IMR-90 (cell line): ENCODE measurements around the gene PODXL. TPM values are rescaled to one million over a fixed set of nuclear protein-coding genes. Genes with fewer than 3 reads are reported as not detected.

Experiments used
- ATAC-seq: fragments of 200-7000 bp; cut with Tn5 transposase; 2 replicates; pipeline ENCODE4 v1.9.1; 2020; ENCODE audit warnings: low read depth, mild to moderate bottlenecking, moderate library complexity
- BruUV-seq: library from RNA; stranded (reverse); fragments of 400-500 nt; replicated peaks from 2 replicates; lab custom pipeline; 2021; lab: Mats Ljungman, UMichigan
- CTCF ChIA-PET: fragments of 300-600 bp; formaldehyde crosslinking; extraction: SDS; loops from one replicate; lab custom pipeline; 2021; ENCODE audit warnings: antibody characterized with exemption; lab: Yijun Ruan, JAX
- POLR2A ChIA-PET: fragments of 300-600 bp; sonication (Branson Sonifier 250); formaldehyde crosslinking; loops from one replicate; lab custom pipeline; 2022; ENCODE audit warnings: antibody characterized with exemption; ENCODE audit not compliant: unreplicated experiment; lab: Charles Lee
- DNase-seq: peaks from one replicate; pipeline ENCODE4 v3.0.0; 2013
- H2AFZ ChIP-seq: replicated peaks from 2 replicates; pipeline ENCODE3; 2013; ENCODE audit warnings: low read length, mild to moderate bottlenecking; ENCODE audit not compliant: poor library complexity
- H2AK5ac ChIP-seq: 2 replicates; pipeline ENCODE4 v1.6.1; 2013; ENCODE audit warnings: low read depth, low read length, inconsistent platforms
- H2AK9ac ChIP-seq: replicated peaks from 2 replicates; pipeline ENCODE3; 2013; ENCODE audit warnings: mild to moderate bottlenecking, low read depth, low read length, moderate library complexity; ENCODE audit not compliant: poor library complexity
- H2BK120ac ChIP-seq: 2 replicates; pipeline ENCODE4 v1.6.1; 2013; ENCODE audit warnings: low read depth, low read length, inconsistent platforms
- H2BK15ac ChIP-seq: 3 replicates; pipeline ENCODE4 v1.6.1; 2013; ENCODE audit warnings: low read depth, low read length, inconsistent platforms
- H2BK20ac ChIP-seq: 2 replicates; pipeline ENCODE4 v1.6.1; 2013; ENCODE audit warnings: low read depth, mild to moderate bottlenecking, inconsistent platforms, low read length, moderate library complexity
- H2BK5ac ChIP-seq: 2 replicates; pipeline ENCODE4 v1.6.1; 2013; ENCODE audit warnings: mild to moderate bottlenecking, low read depth, low read length, inconsistent platforms; ENCODE audit not compliant: poor library complexity, severe bottlenecking
- H3K14ac ChIP-seq: replicated peaks from 2 replicates; pipeline ENCODE4 v1.6.1; 2013; ENCODE audit warnings: low read depth, low read length, inconsistent platforms
- H3K18ac ChIP-seq: 2 replicates; pipeline ENCODE4 v1.6.1; 2013; ENCODE audit warnings: low read depth, low read length, control low read depth
- H3K23ac ChIP-seq: 2 replicates; pipeline ENCODE4 v1.6.1; 2013; ENCODE audit warnings: low read depth, low read length, inconsistent platforms
- H3K27ac ChIP-seq: 2 replicates; pipeline ENCODE4 v1.5.1; 2013; ENCODE audit warnings: mild to moderate bottlenecking, control low read depth, low read length; ENCODE audit not compliant: insufficient read depth
- H3K27me3 ChIP-seq: 2 replicates; pipeline ENCODE4 v1.6.1; 2013; ENCODE audit warnings: low read length; ENCODE audit not compliant: control insufficient read depth, insufficient read depth
- H3K36me3 ChIP-seq: 2 replicates; pipeline ENCODE4 v1.6.1; 2013; ENCODE audit warnings: low read length, mixed read lengths; ENCODE audit not compliant: control insufficient read depth, insufficient read depth
- H3K4ac ChIP-seq: 2 replicates; pipeline ENCODE4 v1.6.1; 2013; ENCODE audit warnings: low read depth, low read length, inconsistent platforms
- H3K4me1 ChIP-seq: 2 replicates; pipeline ENCODE4 v1.6.1; 2013; ENCODE audit warnings: low read length, mixed read lengths; ENCODE audit not compliant: control insufficient read depth, insufficient read depth
- H3K4me2 ChIP-seq: 2 replicates; pipeline ENCODE4 v1.6.1; 2013; ENCODE audit warnings: low read depth, mild to moderate bottlenecking, control low read depth, low read length, moderate library complexity
- H3K4me3 ChIP-seq: 2 replicates; pipeline ENCODE4 v1.5.1; 2013; ENCODE audit warnings: low read depth, mild to moderate bottlenecking, control low read depth, low read length, moderate library complexity; ENCODE audit not compliant: insufficient read depth
- H3K56ac ChIP-seq: 2 replicates; pipeline ENCODE4 v1.6.1; 2013; ENCODE audit warnings: low read length, inconsistent platforms; ENCODE audit not compliant: insufficient read depth; ENCODE audit errors: extremely low read depth
- H3K79me1 ChIP-seq, 2 experiments: 2 replicates each; pipeline ENCODE4 v1.6.1; 2013; ENCODE audit warnings: low read length in 2 of 2, inconsistent platforms in 1 of 2, low read depth in 1 of 2
- H3K9ac ChIP-seq: 2 replicates; pipeline ENCODE4 v1.6.1; 2013; ENCODE audit warnings: low read depth, low read length, control low read depth
- H3K9me1 ChIP-seq: 2 replicates; pipeline ENCODE4 v1.6.1; 2013; ENCODE audit warnings: low read length, inconsistent platforms; ENCODE audit not compliant: insufficient read depth
- H3K9me3 ChIP-seq: 2 replicates; pipeline ENCODE4 v1.6.1; 2013; ENCODE audit warnings: low read length; ENCODE audit not compliant: control insufficient read depth, insufficient read depth
- H4K20me1 ChIP-seq: 2 replicates; pipeline ENCODE4 v1.6.1; 2013; ENCODE audit warnings: low read length, inconsistent platforms; ENCODE audit not compliant: insufficient read depth
- H4K5ac ChIP-seq: 2 replicates; pipeline ENCODE4 v1.6.1; 2013; ENCODE audit warnings: mild to moderate bottlenecking, low read depth, low read length, control low read depth
- H4K8ac ChIP-seq, 2 experiments: 2 replicates each; pipeline ENCODE4 v1.6.1; 2013; ENCODE audit warnings: low read depth in 2 of 2, low read length in 2 of 2, control low read depth in 1 of 2, inconsistent platforms in 1 of 2
- H4K91ac ChIP-seq: 2 replicates; pipeline ENCODE4 v1.6.1; 2013; ENCODE audit warnings: low read depth, low read length, inconsistent platforms; ENCODE audit not compliant: insufficient read depth
- BHLHE40 ChIP-seq: fragments of 150-350 bp; IDR thresholded peaks from 2 replicates; pipeline ENCODE4 v1.6.1; 2016; ENCODE audit warnings: mild to moderate bottlenecking, low read depth, low read length
- CEBPB ChIP-seq: IDR thresholded peaks from 2 replicates; pipeline ENCODE4 v1.6.1; 2012; ENCODE audit warnings: low read depth, low read length, improper control_type of control experiment
- CHD1 ChIP-seq: IDR thresholded peaks from 2 replicates; pipeline ENCODE4 v1.6.1; 2012; ENCODE audit warnings: low read depth, low read length, improper control_type of control experiment
- FOS ChIP-seq: fragments of 150-350 bp; IDR thresholded peaks from 2 replicates; pipeline ENCODE4 v1.6.1; 2016; ENCODE audit warnings: low read depth, low read length
- MAFK ChIP-seq: IDR thresholded peaks from 2 replicates; pipeline ENCODE4 v1.6.1; 2012; ENCODE audit warnings: low read depth, low read length, improper control_type of control experiment
- MAZ ChIP-seq: IDR thresholded peaks from 2 replicates; pipeline ENCODE4 v1.6.1; 2012; ENCODE audit warnings: low read depth, mild to moderate bottlenecking, low read length, improper control_type of control experiment, moderate library complexity, borderline replicate concordance
- MXI1 ChIP-seq: IDR thresholded peaks from 2 replicates; pipeline ENCODE4 v1.6.1; 2012; ENCODE audit warnings: low read depth, mild to moderate bottlenecking, low read length, moderate library complexity, borderline replicate concordance
- NFE2L2 ChIP-seq: fragments of 150-350 bp; IDR thresholded peaks from 2 replicates; pipeline ENCODE4 v1.6.1; 2016; ENCODE audit warnings: low read depth, mild to moderate bottlenecking, low read length
- POLR2A ChIP-seq: IDR thresholded peaks from 2 replicates; pipeline ENCODE4 v1.6.1; 2012; ENCODE audit warnings: mild to moderate bottlenecking, low read depth, low read length
- RAD21 ChIP-seq: IDR thresholded peaks from 2 replicates; pipeline ENCODE4 v1.6.1; 2012; ENCODE audit warnings: low read length, improper control_type of control experiment
- RCOR1 ChIP-seq: IDR thresholded peaks from 2 replicates; pipeline ENCODE4 v1.6.1; 2012; ENCODE audit warnings: mild to moderate bottlenecking, low read length, improper control_type of control experiment; ENCODE audit not compliant: insufficient replicate concordance
- SMC3 ChIP-seq: fragments of 150-350 bp; IDR thresholded peaks from 2 replicates; pipeline ENCODE4 v1.6.1; 2016; ENCODE audit warnings: low read depth, mild to moderate bottlenecking, antibody characterized with exemption, low read length, moderate library complexity
- WGBS, 2 experiments: methylation state at CpG; one replicate each; pipeline versions ENCODE4 v1.1.5 to v1.1.7; 2013; ENCODE audit warnings: missing lambda C conversion rate in 2 of 2; ENCODE audit not compliant: insufficient read length in 1 of 2; ENCODE audit errors: extremely low coverage in 2 of 2; 5-methylcytosine and 5-hydroxymethylcytosine counted together
- dilution Hi-C: fragments of 300-500 bp; cut with HindIII; formaldehyde crosslinking; loops from one replicate; pipeline ENCODE4 v1.14.3; 2018; ENCODE audit warnings: low sequenced_read_pairs; ENCODE audit not compliant: unreplicated experiment
- in situ Hi-C: fragments of 300-500 bp; cut with MboI; formaldehyde crosslinking; loops from 3 replicates; pipeline ENCODE4 v1.14.3; 2019; ENCODE audit warnings: low sequenced_read_pairs, inconsistent platforms, mixed read lengths
- intact Hi-C: fragments of 100-400 bp; cut with micrococcal nuclease; formaldehyde crosslinking; loops from 2 replicates; pipeline ENCODE4 v1.10.0; 2022
- polyA plus RNA-seq, 3 experiments: library from polyadenylated mRNA; depleted of rRNA; stranded (reverse); fragments of >200 nt; gene quantifications; 2 replicates each; pipeline ENCODE4 v1.2.3, GENCODE V29; 2012; ENCODE audit warnings: low replicate concordance in 1 of 3
- total RNA-seq: library from RNA; depleted of rRNA; stranded (reverse); fragments of >200 nt; gene quantifications from 2 replicates; pipeline ENCODE4 v1.2.3, GENCODE V29; 2012
- TF ChIP-seq, protein P1 (sequence below): fragments of 150-350 bp; IDR thresholded peaks from 2 replicates; pipeline ENCODE4 v1.6.1; 2016; ENCODE audit warnings: low read depth, mild to moderate bottlenecking, low read length, moderate library complexity, borderline replicate concordance
- TF ChIP-seq, protein P2 (sequence below): fragments of 150-350 bp; IDR thresholded peaks from 2 replicates; pipeline ENCODE4 v1.6.1; 2017; ENCODE audit warnings: mild to moderate bottlenecking, antibody characterized with exemption, low read length, low read depth

The PODXL gene
- total and polyA plus RNA-seq, 2 of the 4 experiments (the other 2 are of a cell fraction), result 1.3 to 3.8 TPM

GRCh38 chr7:131568970-131569369 lies 12.5 kb upstream of the PODXL start:
- Histone ChIP-seq H3K27ac (no peak overlapping the region), H3K14ac (no peak overlapping the region), H3K79me1 (no peaks in the 10 kb centered on the region), H3K18ac (no peak overlapping the region), H3K9ac (no peak overlapping the region), H3K4me3 (no peak overlapping the region), H2AFZ (no peak overlapping the region), H4K20me1 (no peaks in the 10 kb centered on the region), H3K9me3 (no peaks in the 10 kb centered on the region), H2BK5ac (no peak overlapping the region), H2AK9ac (no peak overlapping the region), H3K9me1 (no peaks in the 10 kb centered on the region), H3K56ac (no peak overlapping the region), H3K4ac (no peak overlapping the region), H3K4me2 (no peak overlapping the region), H3K23ac (no peak overlapping the region), H2BK15ac (no peak overlapping the region), H4K8ac (no peak overlapping the region), H4K91ac (no peak overlapping the region), H3K27me3 (peaks cover 9% of the 10 kb centered on the region), H4K5ac (no peak overlapping the region), H3K36me3 (no peaks in the 10 kb centered on the region), H2BK20ac (no peak overlapping the region), H2BK120ac (no peak overlapping the region), H2AK5ac (no peak overlapping the region), H3K4me1 (no peaks in the 10 kb centered on the region)
- ChIA-PET CTCF (no interaction called here), POLR2A (no interaction called here)
- intact Hi-C loops (no loop called here), in situ Hi-C loops (no loop called here), dilution Hi-C loops (no loop called here)
- no TSS peak for BruUV-seq
- TF ChIP-seq CEBPB (no peak), RAD21 (no peak), CHD1 (no peak), NFE2L2 (no peak), MXI1 (no peak), SMC3 (no peak), MAFK (no peak), FOS (no peak), BHLHE40 (no peak), POLR2A (no peak), RCOR1 (no peak), MAZ (no peak)
- TF ChIP-seq, protein P1, sequence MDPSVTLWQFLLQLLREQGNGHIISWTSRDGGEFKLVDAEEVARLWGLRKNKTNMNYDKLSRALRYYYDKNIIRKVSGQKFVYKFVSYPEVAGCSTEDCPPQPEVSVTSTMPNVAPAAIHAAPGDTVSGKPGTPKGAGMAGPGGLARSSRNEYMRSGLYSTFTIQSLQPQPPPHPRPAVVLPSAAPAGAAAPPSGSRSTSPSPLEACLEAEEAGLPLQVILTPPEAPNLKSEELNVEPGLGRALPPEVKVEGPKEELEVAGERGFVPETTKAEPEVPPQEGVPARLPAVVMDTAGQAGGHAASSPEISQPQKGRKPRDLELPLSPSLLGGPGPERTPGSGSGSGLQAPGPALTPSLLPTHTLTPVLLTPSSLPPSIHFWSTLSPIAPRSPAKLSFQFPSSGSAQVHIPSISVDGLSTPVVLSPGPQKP, result no peak
- TF ChIP-seq, protein P2, sequence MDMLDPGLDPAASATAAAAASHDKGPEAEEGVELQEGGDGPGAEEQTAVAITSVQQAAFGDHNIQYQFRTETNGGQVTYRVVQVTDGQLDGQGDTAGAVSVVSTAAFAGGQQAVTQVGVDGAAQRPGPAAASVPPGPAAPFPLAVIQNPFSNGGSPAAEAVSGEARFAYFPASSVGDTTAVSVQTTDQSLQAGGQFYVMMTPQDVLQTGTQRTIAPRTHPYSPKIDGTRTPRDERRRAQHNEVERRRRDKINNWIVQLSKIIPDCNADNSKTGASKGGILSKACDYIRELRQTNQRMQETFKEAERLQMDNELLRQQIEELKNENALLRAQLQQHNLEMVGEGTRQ, result no peak
- no peak for DNase-seq
- ATAC-seq, result no peak
- WGBS, 2 experiments, result no CpG with 5 or more reads among the region's 10 CpGs
